GM18870 (cell line): Measurements from ENCODE around the gene RHCG.

Experiments
- ATAC-seq: cut with Tn5 transposase; IDR thresholded peaks from one replicate; pipeline ENCODE4 v1.9.1; 2021; ENCODE audit warnings: moderate library complexity; ENCODE audit not compliant: unreplicated experiment

The RHCG gene

GRCh38 chr15:89504166-89504565 lies 7.8 kb upstream of the RHCG start:
- no peak for ATAC-seq

DNA sequence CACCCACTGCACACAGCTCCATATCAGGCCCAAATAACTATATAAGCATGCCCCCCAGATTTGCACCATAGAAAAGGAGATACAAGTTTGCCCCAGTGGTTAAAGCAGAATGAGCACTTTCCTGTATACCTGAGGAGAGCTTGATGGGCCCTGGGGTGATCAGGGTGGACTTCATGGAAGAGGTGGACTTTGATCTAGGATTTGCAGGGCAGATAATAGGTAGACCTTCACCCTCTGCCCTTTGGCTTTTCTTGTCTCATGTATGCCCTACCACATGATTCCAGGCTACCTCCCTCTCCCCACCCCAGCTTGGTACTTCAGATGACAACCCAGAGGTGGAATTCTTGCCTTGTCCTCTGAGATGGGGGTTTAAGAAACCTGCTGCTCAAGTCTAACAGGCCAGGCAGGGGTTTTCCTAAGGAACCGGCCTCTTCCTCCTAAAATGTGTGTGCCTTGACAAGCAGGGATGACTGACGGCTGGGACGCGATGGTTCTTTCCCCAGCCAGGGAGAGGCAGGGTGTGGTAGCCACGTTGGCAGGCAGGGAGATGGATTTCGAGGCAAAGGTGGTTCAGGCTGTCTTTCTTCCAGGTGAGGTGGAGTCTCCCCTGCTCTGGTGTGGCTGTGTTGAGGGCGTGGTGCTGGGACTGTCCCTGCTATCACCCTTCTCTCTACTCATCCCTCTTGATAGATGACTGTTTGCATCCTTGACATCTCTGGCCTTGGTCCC lies 6.6 kb upstream of the RHCG start:
- no peak for ATAC-seq

DNA sequence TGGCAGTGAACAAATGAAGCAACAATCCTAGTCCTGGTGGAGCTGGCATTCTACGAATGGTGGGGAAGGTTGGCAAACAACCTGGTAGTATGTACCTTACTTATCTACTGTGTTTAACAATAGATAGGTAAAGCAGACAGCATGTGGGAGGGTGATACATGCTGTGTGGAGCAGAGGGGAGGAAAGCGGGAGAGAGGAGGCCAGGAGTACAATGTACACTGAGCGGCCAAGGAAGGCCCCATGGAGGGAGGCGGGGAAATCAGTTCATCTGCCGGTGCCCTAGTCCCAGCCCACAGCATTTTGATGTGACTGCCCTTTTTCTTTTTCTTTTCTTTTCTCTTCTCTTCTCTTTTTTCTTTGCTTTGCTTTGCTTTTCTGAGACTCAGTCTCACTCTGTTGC lies 5.3 kb upstream of the RHCG start:
- ATAC-seq = no peak

DNA sequence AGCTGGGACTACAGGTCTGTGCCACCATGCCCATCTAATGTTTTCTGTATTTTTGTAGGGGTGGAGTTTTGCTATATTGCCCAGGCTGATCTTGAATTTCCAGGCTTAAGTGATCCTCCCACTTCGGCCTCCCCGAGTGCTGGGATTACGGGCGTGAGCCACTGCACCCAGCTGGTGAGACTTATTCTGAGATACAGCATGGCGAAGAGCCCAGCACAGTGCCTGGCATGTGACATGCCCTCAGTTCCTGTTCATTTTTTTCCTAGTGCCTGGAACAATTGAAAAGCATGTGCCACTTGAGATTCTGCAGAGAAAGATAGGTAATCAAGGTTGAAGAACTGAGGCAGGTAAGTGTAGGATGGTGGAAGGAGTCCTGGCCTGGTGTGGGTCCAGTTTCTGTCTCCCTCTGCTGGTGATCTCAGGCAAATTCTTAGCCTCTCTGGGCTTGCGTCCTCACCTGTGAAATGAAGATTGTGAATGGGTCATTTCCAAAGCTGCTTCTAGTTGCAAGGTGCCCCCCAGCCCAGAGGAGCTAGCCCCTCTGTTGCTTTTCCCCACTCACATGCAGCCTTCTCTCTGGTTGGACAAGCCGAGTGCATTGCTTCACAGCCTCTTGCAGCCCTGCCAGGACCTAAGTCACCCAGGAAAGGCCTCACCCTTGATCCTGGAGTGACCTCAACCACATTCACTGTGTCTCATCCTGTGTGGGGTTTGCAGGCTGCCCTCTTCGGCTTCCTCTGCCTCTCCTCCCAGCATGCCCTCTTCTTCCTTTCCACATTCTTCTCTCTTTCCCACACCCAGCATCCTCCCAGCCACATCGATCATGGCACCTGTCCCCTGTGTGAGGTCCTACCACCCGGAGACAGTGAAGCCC lies 4.3 kb upstream of the RHCG start:
- no peak for ATAC-seq

DNA sequence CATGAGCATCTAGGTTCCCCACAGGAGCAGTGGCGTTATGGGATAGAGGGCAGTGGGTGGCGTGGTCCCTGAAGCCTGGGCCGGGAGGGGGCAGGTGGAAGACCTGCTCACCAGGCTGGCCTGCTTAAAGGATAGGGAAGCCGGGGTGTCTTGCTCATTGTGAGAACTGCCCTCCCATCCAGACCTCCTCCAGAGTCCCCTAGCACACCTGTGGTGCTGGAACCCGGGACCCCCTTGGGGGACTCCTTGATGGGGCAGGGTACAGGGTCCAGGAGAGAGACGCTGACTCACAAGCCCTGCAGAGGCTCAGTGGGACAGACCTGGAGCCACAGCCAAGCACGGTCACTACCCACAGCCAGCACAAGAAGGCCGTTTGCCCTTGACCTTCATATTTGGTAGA lies 2.8 kb upstream of the RHCG start:
- ATAC-seq = no peak

GRCh38 chr15:89498574-89498906 lies 2.2 kb upstream of the RHCG start:
- ATAC-seq = no peak

- no peak for ATAC-seq
These were observed 848 bp upstream of the RHCG start for GRCh38 chr15:89497231-89497630.

GRCh38 chr15:89495638-89496145 lies 691 bp downstream of the RHCG start:
- no peak for ATAC-seq

DNA sequence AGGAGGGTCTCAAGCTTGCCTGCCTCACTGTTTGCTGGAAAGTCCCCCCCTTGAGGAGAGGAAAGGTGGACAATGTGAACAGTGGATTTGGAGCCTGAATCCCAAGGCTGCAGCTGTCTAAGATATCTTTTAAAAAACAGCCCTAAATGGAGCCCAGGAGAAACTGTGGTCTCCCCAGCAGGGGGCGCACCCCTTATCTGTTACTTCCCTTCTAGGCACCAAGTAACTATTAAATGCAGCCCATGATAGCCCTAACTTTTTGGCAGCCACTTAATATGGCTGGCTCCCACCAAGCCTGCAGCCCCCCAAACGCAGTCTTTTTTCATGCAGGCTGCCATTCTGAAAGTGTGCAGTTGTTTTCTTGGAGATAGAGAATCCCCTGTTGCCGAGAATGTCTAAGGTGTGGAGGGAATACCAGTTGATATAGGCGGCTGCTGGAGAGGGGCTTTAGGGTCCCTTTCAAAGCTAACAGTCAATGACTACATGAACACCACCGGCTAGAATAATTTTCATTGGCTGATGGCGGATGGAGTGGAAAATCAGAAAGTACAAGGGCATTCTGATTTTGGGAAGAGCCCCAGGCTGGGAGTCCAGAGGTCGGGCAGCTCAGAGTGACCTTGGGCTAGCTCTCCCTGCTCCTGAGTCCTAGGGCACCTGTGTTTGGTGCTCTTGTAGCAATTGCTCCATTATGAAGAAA lies 1.3 kb downstream of the RHCG start:
- ATAC-seq = no peak

DNA sequence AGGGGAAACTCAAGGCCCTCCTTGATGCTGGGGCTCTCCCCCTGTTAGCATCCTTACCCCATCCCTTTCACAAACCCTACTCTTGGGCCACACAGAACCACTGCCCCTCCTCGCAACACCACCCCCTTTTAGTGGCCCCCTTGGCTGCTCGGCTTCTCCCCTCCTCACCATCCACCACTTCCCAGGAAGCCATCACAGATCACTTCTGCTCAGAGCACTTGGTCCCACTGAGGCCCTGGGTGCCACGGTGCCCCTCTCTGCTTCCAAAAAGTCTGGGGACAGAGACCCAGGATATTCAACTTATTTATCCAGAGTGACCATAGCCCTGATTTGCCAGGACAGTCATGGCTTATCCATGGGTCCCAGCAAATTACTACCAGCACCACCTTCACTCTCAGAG lies 2.4 kb downstream of the RHCG start:
- no peak for ATAC-seq

- ATAC-seq = no peak
These were observed 3.3 kb downstream of the RHCG start for GRCh38 chr15:89492934-89493631.

DNA sequence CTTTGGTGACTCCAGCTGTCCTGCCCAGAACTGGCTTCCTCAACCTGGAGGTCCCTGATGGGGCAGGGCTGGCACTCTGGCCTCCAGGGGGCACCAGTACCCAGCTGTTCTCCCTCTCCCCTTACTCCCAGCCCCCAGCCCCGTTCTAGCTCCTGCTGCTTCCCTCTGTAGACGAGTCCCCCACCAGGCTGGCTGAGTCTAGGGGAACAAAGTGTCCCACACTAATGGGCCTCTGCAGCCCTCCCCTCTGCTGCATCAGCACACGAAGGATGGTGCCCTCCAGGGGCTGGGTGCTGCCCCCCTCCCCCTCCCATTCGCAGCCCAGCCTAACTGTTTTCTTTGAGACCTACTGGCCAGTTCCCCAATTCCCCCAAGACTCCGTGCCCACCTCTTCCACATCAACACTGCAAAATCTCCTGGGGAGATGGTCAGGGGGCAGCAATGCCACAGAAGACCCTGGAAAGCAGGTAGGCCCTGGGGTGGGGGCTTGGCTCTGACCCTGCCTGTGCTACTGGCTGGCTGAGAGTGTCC lies 4.2 kb downstream of the RHCG start:
- ATAC-seq = no peak

GRCh38 chr15:89490814-89491315 lies 5.5 kb downstream of the RHCG start:
- ATAC-seq = no peak

- no peak for ATAC-seq
These were observed 6.1 kb downstream of the RHCG start for GRCh38 chr15:89490081-89490813.

GRCh38 chr15:89489376-89489775 lies 7.0 kb downstream of the RHCG start:
- no peak for ATAC-seq

DNA sequence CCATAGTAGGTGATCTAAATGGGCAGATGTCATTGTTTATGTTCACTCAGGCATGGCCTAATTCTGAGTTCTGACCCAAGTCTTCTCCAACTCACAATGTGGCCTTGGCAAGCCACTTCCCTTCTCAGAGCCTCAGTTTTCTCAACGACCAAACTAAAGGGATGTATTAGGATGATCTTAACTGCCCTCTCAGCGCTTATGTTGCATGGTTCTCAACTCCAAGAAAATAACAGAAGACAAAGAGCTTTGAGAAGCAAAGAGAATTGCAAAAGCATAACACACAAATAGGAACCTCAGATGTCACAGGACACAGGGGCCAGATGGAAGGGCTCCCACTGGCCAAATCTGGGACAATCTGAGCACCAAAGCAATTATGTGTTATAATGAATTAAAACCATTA lies 8.6 kb downstream of the RHCG start:
- no peak for ATAC-seq

DNA sequence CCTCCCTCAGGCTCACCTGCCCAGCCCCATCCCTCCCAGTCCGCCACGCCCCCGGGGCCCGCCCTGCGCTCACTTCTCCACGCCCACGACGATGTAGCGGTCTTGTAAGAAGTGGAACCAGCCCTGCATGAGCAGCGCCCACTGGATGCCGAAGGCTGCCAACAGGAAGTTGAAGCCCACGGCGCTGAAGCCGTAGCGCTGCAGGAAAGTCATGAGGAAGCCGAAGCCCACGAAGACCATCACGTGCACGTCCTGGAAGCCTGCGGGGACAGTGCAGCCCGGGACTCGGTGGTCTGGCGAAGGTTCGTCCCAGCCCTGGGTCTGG lies 9.7 kb downstream of the RHCG start:
- no peak for ATAC-seq

GRCh38 chr15:89483079-89483478 lies 13.3 kb downstream of the RHCG start:
- ATAC-seq = no peak

GRCh38 chr15:89482139-89482538 lies 14.2 kb downstream of the RHCG start:
- ATAC-seq = no peak

DNA sequence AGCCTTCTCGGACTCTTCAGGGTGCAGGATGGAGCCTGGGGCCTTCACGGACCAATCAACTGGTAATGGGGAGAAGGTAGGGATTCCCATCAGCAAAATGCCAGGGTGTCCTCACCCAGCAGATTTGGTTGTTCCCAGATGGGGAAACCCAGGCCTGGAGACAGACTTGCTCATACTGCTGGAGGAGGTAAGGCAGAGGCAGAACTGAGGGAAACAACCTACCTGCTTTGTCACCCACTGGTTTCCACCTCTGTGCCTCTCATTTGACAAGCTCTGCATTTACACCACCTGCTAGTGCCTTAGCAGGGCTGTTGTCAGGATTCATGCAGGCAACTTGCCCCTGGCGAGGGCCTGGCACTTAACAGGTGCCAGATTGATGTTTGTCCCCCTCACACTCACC lies 15.9 kb downstream of the RHCG start:
- no peak for ATAC-seq
